Stimulated activated memory B cell treated with anti-CD40 and anti-IgM and Interleukin-4, amounts not matched to agents 10 μg/mL and 1 μg/mL and 100 μg/mL, for 72 hours (primary cell): ENCODE data around the gene MAGEA9B.
"Not testable (repeated sequence)": the region's sequence is repeated elsewhere in the genome, so short reads cannot be mapped to it uniquely, and the experiment has no call there.

Source experiments
- ATAC-seq: fragments of 150-1000 bp; cut with Tn5 transposase; 2 replicates; pipeline ENCODE4 v1.10.0; 2021
- H3K27ac Mint-ChIP-seq: one replicate; pipeline ENCODE4 v1.8.0; 2022; ENCODE audit warnings: mild to moderate bottlenecking, mixed read lengths
- H3K27me3 Mint-ChIP-seq: one replicate; pipeline ENCODE4 v1.8.0; 2022; ENCODE audit warnings: mixed read lengths
- H3K36me3 Mint-ChIP-seq: one replicate; pipeline ENCODE4 v1.8.0; 2022; ENCODE audit warnings: mixed read lengths
- H3K4me1 Mint-ChIP-seq: one replicate; pipeline ENCODE4 v1.8.0; 2022; ENCODE audit warnings: mixed read lengths
- H3K4me3 Mint-ChIP-seq: one replicate; pipeline ENCODE4 v1.8.0; 2022; ENCODE audit warnings: mild to moderate bottlenecking, moderate library complexity, mixed read lengths
- H3K9me3 Mint-ChIP-seq: one replicate; pipeline ENCODE4 v1.8.0; 2022; ENCODE audit warnings: mixed read lengths

Gene MAGEA9B

GRCh38 chrX:149595943-149596342 lies 8.7 kb upstream of the MAGEA9B start:
- H3K27ac Mint-ChIP-seq, H3K4me1 Mint-ChIP-seq, ATAC-seq: not testable (repeated sequence)

GRCh38 chrX:149595214-149595613 lies 8.0 kb upstream of the MAGEA9B start, which contains the start of gene HSFX2:
HSFX2 (minus strand) TSS chrX:149595314; CDS start chrX:149594700, 614 bp downstream.
- not testable (repeated sequence) for H3K27me3 Mint-ChIP-seq, H3K4me3 Mint-ChIP-seq, H3K9me3 Mint-ChIP-seq, H3K36me3 Mint-ChIP-seq, ATAC-seq, H3K27ac Mint-ChIP-seq, H3K4me1 Mint-ChIP-seq

More at GRCh38 chrX:149595943-149596342, 8.7 kb upstream of the MAGEA9B start:
- not testable (repeated sequence) for H3K36me3 Mint-ChIP-seq, H3K27me3 Mint-ChIP-seq, H3K9me3 Mint-ChIP-seq, H3K4me3 Mint-ChIP-seq

- not testable (repeated sequence) for ATAC-seq, H3K36me3 Mint-ChIP-seq, H3K9me3 Mint-ChIP-seq, H3K4me1 Mint-ChIP-seq, H3K27me3 Mint-ChIP-seq, H3K27ac Mint-ChIP-seq, H3K4me3 Mint-ChIP-seq
Observed at GRCh38 chrX:149590993-149591392, 3.7 kb upstream of the MAGEA9B start.

GRCh38 chrX:149585631-149586030 lies 1.6 kb downstream of the MAGEA9B start:
- not testable (repeated sequence) for H3K27ac Mint-ChIP-seq, H3K36me3 Mint-ChIP-seq, H3K4me3 Mint-ChIP-seq, ATAC-seq, H3K4me1 Mint-ChIP-seq, H3K27me3 Mint-ChIP-seq, H3K9me3 Mint-ChIP-seq

GRCh38 chrX:149573456-149573855 lies 13.8 kb downstream of the MAGEA9B start:
- not testable (repeated sequence) for H3K9me3 Mint-ChIP-seq, H3K27me3 Mint-ChIP-seq, H3K27ac Mint-ChIP-seq, H3K36me3 Mint-ChIP-seq, H3K4me3 Mint-ChIP-seq, H3K4me1 Mint-ChIP-seq
- peak; percentile 91 for ATAC-seq

GRCh38 chrX:149572743-149573142 lies 14.5 kb downstream of the MAGEA9B start:
- H3K27ac Mint-ChIP-seq: no peak overlapping the region
- H3K4me1 Mint-ChIP-seq: no peaks in the 10 kb centered on the region
- no peaks in the 10 kb centered on the region for H3K36me3 Mint-ChIP-seq
- no peak for ATAC-seq
- no peaks in the 10 kb centered on the region for H3K9me3 Mint-ChIP-seq
- no peaks in the 10 kb centered on the region for H3K27me3 Mint-ChIP-seq
- no peak overlapping the region for H3K4me3 Mint-ChIP-seq

GRCh38 chrX:149571770-149572169 lies 15.5 kb downstream of the MAGEA9B start:
- H3K4me3 Mint-ChIP-seq: no peak overlapping the region

GRCh38 chrX:149570668-149571067 lies 16.6 kb downstream of the MAGEA9B start:
- Mint-ChIP-seq H3K4me3 (no peak overlapping the region), H3K27me3 (no peaks in the 10 kb centered on the region), H3K4me1 (no peaks in the 10 kb centered on the region), H3K9me3 (no peaks in the 10 kb centered on the region), H3K36me3 (no peaks in the 10 kb centered on the region), H3K27ac (no peak overlapping the region)
- no peak for ATAC-seq

More at GRCh38 chrX:149571770-149572169, 15.5 kb downstream of the MAGEA9B start:
- Mint-ChIP-seq H3K9me3 (no peaks in the 10 kb centered on the region), H3K27me3 (no peaks in the 10 kb centered on the region), H3K4me1 (no peaks in the 10 kb centered on the region), H3K36me3 (no peaks in the 10 kb centered on the region), H3K27ac (no peak overlapping the region)
- ATAC-seq: no peak

GRCh38 chrX:149569770-149570169 lies 17.5 kb downstream of the MAGEA9B start:
- Mint-ChIP-seq H3K36me3 (no peaks in the 10 kb centered on the region), H3K9me3 (no peaks in the 10 kb centered on the region), H3K27ac (no peak overlapping the region), H3K4me1 (no peaks in the 10 kb centered on the region), H3K27me3 (no peaks in the 10 kb centered on the region), H3K4me3 (no peak overlapping the region)
- no peak for ATAC-seq

- Mint-ChIP-seq H3K36me3 (no peaks in the 10 kb centered on the region), H3K4me1 (no peaks in the 10 kb centered on the region), H3K9me3 (no peaks in the 10 kb centered on the region), H3K27ac (no peak overlapping the region), H3K27me3 (no peaks in the 10 kb centered on the region), H3K4me3 (no peak overlapping the region)
- ATAC-seq: no peak
Observed at GRCh38 chrX:149568701-149569296, 18.5 kb downstream of the MAGEA9B start.

GRCh38 chrX:149567621-149568417 lies 19.4 kb downstream of the MAGEA9B start:
- no peaks in the 10 kb centered on the region for H3K36me3 Mint-ChIP-seq
- H3K4me1 Mint-ChIP-seq: no peaks in the 10 kb centered on the region
- ATAC-seq: no peak
- no peak overlapping the region for H3K27ac Mint-ChIP-seq
- no peak overlapping the region for H3K4me3 Mint-ChIP-seq
- H3K9me3 Mint-ChIP-seq: no peaks in the 10 kb centered on the region
- H3K27me3 Mint-ChIP-seq: no peaks in the 10 kb centered on the region

GRCh38 chrX:149563359-149563758 lies 23.9 kb downstream of the MAGEA9B start:
- H3K36me3 Mint-ChIP-seq: no peaks in the 10 kb centered on the region
- H3K9me3 Mint-ChIP-seq: no peaks in the 10 kb centered on the region
- no peak overlapping the region for H3K4me3 Mint-ChIP-seq
- H3K27ac Mint-ChIP-seq: no peak overlapping the region
- no peaks in the 10 kb centered on the region for H3K4me1 Mint-ChIP-seq
- no peak for ATAC-seq
- no peaks in the 10 kb centered on the region for H3K27me3 Mint-ChIP-seq

GRCh38 chrX:149555251-149555650 lies 32.0 kb downstream of the MAGEA9B start:
- H3K36me3 Mint-ChIP-seq, H3K9me3 Mint-ChIP-seq, H3K4me3 Mint-ChIP-seq, ATAC-seq, H3K27ac Mint-ChIP-seq, H3K4me1 Mint-ChIP-seq, H3K27me3 Mint-ChIP-seq: not testable (repeated sequence)

GRCh38 chrX:149551939-149552248 lies 35.4 kb downstream of the MAGEA9B start:
- H3K4me1 Mint-ChIP-seq, H3K4me3 Mint-ChIP-seq, ATAC-seq, H3K27me3 Mint-ChIP-seq, H3K27ac Mint-ChIP-seq, H3K9me3 Mint-ChIP-seq, H3K36me3 Mint-ChIP-seq: not testable (repeated sequence)

GRCh38 chrX:149551245-149551938 lies 35.9 kb downstream of the MAGEA9B start:
- H3K27ac Mint-ChIP-seq, H3K27me3 Mint-ChIP-seq, H3K9me3 Mint-ChIP-seq, H3K4me1 Mint-ChIP-seq, H3K4me3 Mint-ChIP-seq, H3K36me3 Mint-ChIP-seq: not testable (repeated sequence)
- peak; percentile 79 for ATAC-seq

- not testable (repeated sequence) for H3K27ac Mint-ChIP-seq, ATAC-seq
Observed at GRCh38 chrX:149550454-149550853, 36.8 kb downstream of the MAGEA9B start.

More at GRCh38 chrX:149550454-149550853, 36.8 kb downstream of the MAGEA9B start:
- H3K27me3 Mint-ChIP-seq, H3K4me1 Mint-ChIP-seq, H3K9me3 Mint-ChIP-seq, H3K4me3 Mint-ChIP-seq, H3K36me3 Mint-ChIP-seq: not testable (repeated sequence)
